22Rv1 (cell line): ENCODE measurements around the gene DSCAM.

Source experiments
- ZFX ChIP-seq: fragments of 450-650 bp; IDR thresholded peaks from 2 replicates; pipeline ENCODE4 v1.6.1; 2017; ENCODE audit warnings: antibody characterized with exemption, borderline replicate concordance
- TF ChIP-seq, protein P1 (sequence below): fragments of 450-650 bp; IDR thresholded peaks from 2 replicates; pipeline ENCODE4 v1.5.1; 2017; ENCODE audit warnings: mild to moderate bottlenecking

- TF ChIP-seq, protein P1, sequence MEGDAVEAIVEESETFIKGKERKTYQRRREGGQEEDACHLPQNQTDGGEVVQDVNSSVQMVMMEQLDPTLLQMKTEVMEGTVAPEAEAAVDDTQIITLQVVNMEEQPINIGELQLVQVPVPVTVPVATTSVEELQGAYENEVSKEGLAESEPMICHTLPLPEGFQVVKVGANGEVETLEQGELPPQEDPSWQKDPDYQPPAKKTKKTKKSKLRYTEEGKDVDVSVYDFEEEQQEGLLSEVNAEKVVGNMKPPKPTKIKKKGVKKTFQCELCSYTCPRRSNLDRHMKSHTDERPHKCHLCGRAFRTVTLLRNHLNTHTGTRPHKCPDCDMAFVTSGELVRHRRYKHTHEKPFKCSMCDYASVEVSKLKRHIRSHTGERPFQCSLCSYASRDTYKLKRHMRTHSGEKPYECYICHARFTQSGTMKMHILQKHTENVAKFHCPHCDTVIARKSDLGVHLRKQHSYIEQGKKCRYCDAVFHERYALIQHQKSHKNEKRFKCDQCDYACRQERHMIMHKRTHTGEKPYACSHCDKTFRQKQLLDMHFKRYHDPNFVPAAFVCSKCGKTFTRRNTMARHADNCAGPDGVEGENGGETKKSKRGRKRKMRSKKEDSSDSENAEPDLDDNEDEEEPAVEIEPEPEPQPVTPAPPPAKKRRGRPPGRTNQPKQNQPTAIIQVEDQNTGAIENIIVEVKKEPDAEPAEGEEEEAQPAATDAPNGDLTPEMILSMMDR = no peak
- no peak for TF ChIP-seq ZFX
Observed at GRCh38 chr21:40388046-40388445, 458.9 kb downstream of the DSCAM start.
